DOHH2 (cell line): ENCODE data around the gene DPYD.

ENCODE experiments used
- H3F3A ChIP-seq: fragments of 200-600 bp; sonication (generic), shearing (Covaris generic); 2 replicates; pipeline ENCODE4 v1.6.0; 2016; ENCODE audit warnings: antibody characterized with exemption, mild to moderate bottlenecking; ENCODE audit not compliant: control insufficient read depth, insufficient read depth
- H3K27ac ChIP-seq: fragments of 200-600 bp; sonication (generic); 2 replicates; pipeline ENCODE4 v1.5.1; 2014; ENCODE audit warnings: low read depth, mild to moderate bottlenecking, low read length, moderate library complexity
- H3K27me3 ChIP-seq: fragments of 200-600 bp; sonication (generic); 2 replicates; pipeline ENCODE4 v1.6.1; 2014; ENCODE audit warnings: mild to moderate bottlenecking, low read length, mixed read lengths; ENCODE audit not compliant: control insufficient read depth
- H3K36me3 ChIP-seq: fragments of 200-600 bp; sonication (generic); 2 replicates; pipeline ENCODE4 v1.6.1; 2014; ENCODE audit warnings: mild to moderate bottlenecking, low read length, moderate library complexity, mixed read lengths; ENCODE audit not compliant: control insufficient read depth
- H3K4me1 ChIP-seq: fragments of 200-600 bp; sonication (generic); 2 replicates; pipeline ENCODE4 v1.6.1; 2014; ENCODE audit warnings: mild to moderate bottlenecking, low read length, mixed read lengths; ENCODE audit not compliant: control insufficient read depth
- H3K4me2 ChIP-seq: fragments of 200-600 bp; sonication (generic); 2 replicates; pipeline ENCODE4 v1.6.0; 2014; ENCODE audit warnings: mild to moderate bottlenecking, low read length, moderate library complexity
- H3K4me3 ChIP-seq: fragments of 200-600 bp; sonication (generic); 2 replicates; pipeline ENCODE4 v1.5.1; 2014; ENCODE audit warnings: mild to moderate bottlenecking, low read length, mixed read lengths
- H3K79me2 ChIP-seq: fragments of 200-600 bp; sonication (generic); 2 replicates; pipeline ENCODE4 v1.6.1; 2014; ENCODE audit warnings: mild to moderate bottlenecking, low read length, mixed read lengths; ENCODE audit not compliant: control insufficient read depth
- H3K9me2 ChIP-seq: fragments of 200-600 bp; sonication (generic); replicated peaks from 2 replicates; pipeline ENCODE4 v1.6.1; 2014; ENCODE audit warnings: mild to moderate bottlenecking, low read length, mixed read lengths; ENCODE audit not compliant: control insufficient read depth
- H3K9me3 ChIP-seq: fragments of 200-600 bp; sonication (generic); 2 replicates; pipeline ENCODE4 v1.6.1; 2014; ENCODE audit warnings: antibody characterized with exemption, low read length, mixed read lengths; ENCODE audit not compliant: control insufficient read depth, insufficient read depth
- H4K20me1 ChIP-seq: fragments of 200-600 bp; sonication (generic); 2 replicates; pipeline ENCODE4 v1.6.0; 2014; ENCODE audit warnings: low read depth, mild to moderate bottlenecking, antibody characterized with exemption, low read length, moderate library complexity; ENCODE audit not compliant: control insufficient read depth, insufficient read depth
- EZH2phosphoT487 ChIP-seq: fragments of 200-600 bp; sonication (generic); IDR thresholded peaks from 2 replicates; pipeline ENCODE4 v1.6.1; 2017; ENCODE audit warnings: borderline replicate concordance, mild to moderate bottlenecking, antibody characterized with exemption, low read length, moderate library complexity, mixed read lengths
- TF ChIP-seq, protein P1 (sequence below): fragments of 200-600 bp; sonication (generic); IDR thresholded peaks from one replicate; pipeline ENCODE4 v1.5.1; 2014; ENCODE audit warnings: antibody characterized with exemption, mild to moderate bottlenecking, low read depth, low read length; ENCODE audit not compliant: poor library complexity, severe bottlenecking

DPYD gene

DNA sequence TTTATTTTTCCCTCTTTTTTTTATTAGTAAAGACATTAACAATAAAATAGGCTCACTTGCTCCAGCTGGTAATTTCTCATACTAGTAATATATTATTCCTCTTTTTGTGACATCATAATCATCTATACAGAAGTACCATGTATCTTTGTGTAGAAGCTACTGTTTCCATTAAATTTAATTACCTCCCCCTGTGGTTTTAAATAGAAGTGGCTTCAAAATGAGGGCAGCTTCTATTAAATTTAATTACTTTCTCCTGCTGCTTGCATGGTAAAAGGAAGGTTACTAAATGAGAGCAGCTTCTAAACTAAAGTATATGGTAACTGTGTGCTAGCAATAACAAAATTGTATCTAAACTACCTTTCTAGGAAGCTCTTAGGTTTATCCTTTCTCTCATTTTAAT lies 94.0 kb downstream of the DPYD start:
- Histone ChIP-seq H3K4me1 (no peaks in the 10 kb centered on the region), H3K79me2 (no peaks in the 10 kb centered on the region), H3K27ac (no peak overlapping the region), H3K27me3 (no peaks in the 10 kb centered on the region), H3K9me3 (no peaks in the 10 kb centered on the region), H3F3A (no peaks in the 10 kb centered on the region), H3K9me2 (no peaks in the 10 kb centered on the region), H4K20me1 (no peaks in the 10 kb centered on the region), H3K36me3 (no peaks in the 10 kb centered on the region), H3K4me2 (no peak overlapping the region), H3K4me3 (no peak overlapping the region)
- TF ChIP-seq, protein P1, sequence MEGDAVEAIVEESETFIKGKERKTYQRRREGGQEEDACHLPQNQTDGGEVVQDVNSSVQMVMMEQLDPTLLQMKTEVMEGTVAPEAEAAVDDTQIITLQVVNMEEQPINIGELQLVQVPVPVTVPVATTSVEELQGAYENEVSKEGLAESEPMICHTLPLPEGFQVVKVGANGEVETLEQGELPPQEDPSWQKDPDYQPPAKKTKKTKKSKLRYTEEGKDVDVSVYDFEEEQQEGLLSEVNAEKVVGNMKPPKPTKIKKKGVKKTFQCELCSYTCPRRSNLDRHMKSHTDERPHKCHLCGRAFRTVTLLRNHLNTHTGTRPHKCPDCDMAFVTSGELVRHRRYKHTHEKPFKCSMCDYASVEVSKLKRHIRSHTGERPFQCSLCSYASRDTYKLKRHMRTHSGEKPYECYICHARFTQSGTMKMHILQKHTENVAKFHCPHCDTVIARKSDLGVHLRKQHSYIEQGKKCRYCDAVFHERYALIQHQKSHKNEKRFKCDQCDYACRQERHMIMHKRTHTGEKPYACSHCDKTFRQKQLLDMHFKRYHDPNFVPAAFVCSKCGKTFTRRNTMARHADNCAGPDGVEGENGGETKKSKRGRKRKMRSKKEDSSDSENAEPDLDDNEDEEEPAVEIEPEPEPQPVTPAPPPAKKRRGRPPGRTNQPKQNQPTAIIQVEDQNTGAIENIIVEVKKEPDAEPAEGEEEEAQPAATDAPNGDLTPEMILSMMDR = no peak
- no peak for TF ChIP-seq EZH2phosphoT487

DNA sequence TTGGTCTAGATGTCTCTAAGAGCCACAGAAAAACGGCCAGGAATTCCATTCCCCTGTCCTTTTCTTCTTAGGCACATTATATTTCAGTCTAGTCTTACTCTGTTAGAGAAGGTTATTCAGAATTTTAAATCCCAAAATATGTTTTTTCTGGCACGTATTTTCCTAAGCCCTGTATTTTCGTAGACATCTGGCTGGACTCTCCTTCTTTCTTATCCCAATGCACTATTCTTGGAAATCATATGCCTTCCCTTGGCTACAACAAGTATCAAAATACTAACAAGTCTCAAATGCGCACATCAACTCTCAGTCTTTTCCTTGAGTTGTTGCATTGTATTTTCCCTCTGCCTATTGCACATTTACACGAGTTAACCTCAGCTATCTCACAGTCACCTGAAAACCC lies 96.2 kb downstream of the DPYD start:
- Histone ChIP-seq H3K4me2 (no peak overlapping the region), H3K4me1 (no peaks in the 10 kb centered on the region), H3K4me3 (no peak overlapping the region)

GRCh38 chr1:97824200-97824599 lies 96.6 kb downstream of the DPYD start:
- Histone ChIP-seq H3F3A (no peaks in the 10 kb centered on the region), H3K36me3 (no peaks in the 10 kb centered on the region), H3K9me3 (no peaks in the 10 kb centered on the region), H4K20me1 (no peaks in the 10 kb centered on the region), H3K4me1 (no peaks in the 10 kb centered on the region), H3K4me3 (no peak overlapping the region), H3K27me3 (no peaks in the 10 kb centered on the region), H3K79me2 (no peaks in the 10 kb centered on the region), H3K9me2 (no peaks in the 10 kb centered on the region), H3K27ac (no peak overlapping the region), H3K4me2 (no peak overlapping the region)
- no peak for TF ChIP-seq EZH2phosphoT487
- TF ChIP-seq, protein P1 = no peak

More for the DNA sequence above, 96.2 kb downstream of the DPYD start:
- TF ChIP-seq, protein P1 = no peak
- no peak for TF ChIP-seq EZH2phosphoT487
- H3K79me2 ChIP-seq = no peaks in the 10 kb centered on the region
- no peaks in the 10 kb centered on the region for H3K27me3 ChIP-seq
- no peaks in the 10 kb centered on the region for H4K20me1 ChIP-seq
- no peaks in the 10 kb centered on the region for H3F3A ChIP-seq
- no peak overlapping the region for H3K27ac ChIP-seq
- no peaks in the 10 kb centered on the region for H3K9me2 ChIP-seq
- H3K36me3 ChIP-seq = no peaks in the 10 kb centered on the region
- no peaks in the 10 kb centered on the region for H3K9me3 ChIP-seq
